ENCODE results near the gene VIP. TPM values are rescaled to one million over a fixed set of nuclear protein-coding genes. Genes with fewer than 3 reads are reported as not detected.
"Not testable (repeated sequence)": the region's sequence is repeated elsewhere in the genome, so short reads cannot be mapped to it uniquely, and the experiment has no call there.

Gene VIP
- total RNA-seq = 4.1 TPM

DNA sequence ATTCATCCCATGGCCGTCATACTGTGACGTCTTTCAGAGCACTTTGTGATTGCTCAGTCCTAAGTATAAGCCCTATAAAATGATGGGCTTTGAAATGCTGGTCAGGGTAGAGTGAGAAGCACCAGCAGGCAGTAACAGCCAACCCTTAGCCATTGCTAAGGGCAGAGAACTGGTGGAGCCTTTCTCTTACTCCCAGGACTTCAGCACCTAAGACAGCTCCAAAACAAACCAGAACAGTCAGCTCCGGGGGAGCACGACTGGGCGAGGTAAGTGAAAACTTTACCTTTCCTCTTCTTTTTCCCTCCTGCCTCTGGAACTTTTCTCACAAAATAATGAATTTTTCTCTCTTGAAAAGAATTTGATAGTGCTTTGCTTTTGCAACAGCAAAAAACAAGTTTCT lies at the start of gene VIP:
VIP (plus strand) TSS at position 104 of the 400 bp plus-strand sequence. CDS start 1,381 bp downstream, outside the sequence.
- FAIRE-seq (no peak), DNase-seq (ENCODE audit: low spot score in 2 of 2) (no peak)

DNA sequence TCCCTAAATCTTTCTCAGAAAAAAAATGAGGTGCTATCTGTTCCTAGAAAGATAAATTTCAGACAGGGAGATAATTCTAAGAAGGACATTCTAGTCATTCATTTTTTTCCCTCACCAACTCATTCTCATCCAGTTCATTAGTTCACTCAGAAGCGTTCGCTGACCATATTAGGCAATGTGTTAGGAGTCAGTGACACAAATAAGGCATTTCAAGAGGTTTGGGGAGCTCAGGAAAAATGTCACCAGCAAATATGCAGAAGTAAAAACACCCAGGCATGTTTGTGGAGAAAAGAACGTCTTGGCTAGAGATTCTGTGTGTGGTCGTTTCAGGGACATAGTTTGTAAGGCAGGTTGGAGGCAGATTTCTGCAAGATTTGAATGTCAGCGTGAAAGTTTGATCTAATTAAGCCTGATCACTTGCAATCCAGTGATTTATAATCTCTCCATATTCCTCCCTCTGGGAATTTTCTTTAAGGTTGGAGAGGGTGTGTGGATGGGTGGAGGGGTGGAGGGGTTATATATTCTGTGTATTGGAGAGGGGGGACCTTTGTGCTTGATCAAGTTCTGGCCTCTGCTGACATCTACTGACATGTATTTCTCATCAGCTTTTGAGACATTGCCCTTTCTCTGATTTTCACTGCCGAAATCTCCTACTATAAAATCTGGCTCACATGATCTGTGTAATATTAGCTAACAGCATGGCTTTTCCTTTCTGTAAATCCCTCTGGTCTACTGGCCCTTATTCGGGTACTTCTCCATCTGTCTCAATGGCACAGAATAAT lies 49.3 kb upstream of the VIP start:
- FAIRE-seq (no peak), DNase-seq (ENCODE audit: low spot score in 2 of 2) (no peak)

DNA sequence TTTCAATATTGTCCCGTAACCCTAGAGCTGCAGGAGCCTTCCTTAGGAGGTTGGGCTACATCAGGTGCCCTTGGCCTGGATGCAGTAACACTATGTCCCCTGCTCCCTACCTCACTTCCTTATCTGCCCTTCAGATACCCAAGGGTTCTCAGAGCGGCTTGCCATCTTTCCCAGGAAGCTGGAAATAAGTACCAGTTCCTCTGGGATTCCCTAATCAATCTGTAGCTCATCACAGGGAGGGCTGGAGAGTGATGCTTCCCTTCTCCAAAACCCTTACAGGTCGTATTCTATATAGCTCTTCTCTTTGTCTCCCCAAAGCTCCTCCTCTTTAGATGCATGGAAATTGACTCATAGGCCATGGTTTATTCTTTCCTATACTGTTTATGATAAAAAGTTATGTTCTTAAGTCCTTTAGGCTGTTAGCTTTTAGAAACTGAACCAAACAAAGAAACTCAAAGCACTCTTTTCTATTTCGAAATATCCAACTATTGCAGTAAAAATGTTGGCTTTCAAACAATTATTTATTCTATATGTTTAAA lies 48.7 kb upstream of the VIP start:
- no peak for FAIRE-seq
- DNase-seq (ENCODE audit: low spot score in 2 of 2) = no peak

DNA sequence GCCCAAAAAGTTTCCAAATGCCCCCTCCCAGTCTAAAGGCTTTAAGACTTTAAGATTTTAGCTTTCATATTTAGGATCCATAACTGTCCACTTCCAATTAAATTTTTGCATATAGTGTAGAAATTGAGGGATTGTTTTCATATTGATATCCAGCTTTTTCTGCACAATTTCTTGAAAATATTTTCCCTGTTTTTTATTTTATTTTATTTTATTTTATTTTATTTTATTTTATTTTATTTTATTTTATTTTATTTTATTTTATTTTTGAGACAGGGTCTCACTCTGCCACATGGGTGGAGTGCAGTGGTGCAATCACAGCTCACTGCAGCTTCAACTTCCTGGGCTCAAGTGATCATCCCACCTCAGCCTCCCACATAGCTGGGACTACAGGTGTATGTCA lies 46.8 kb upstream of the VIP start:
- not testable (repeated sequence) for FAIRE-seq; DNase-seq (ENCODE audit: low spot score in 2 of 2)

DNA sequence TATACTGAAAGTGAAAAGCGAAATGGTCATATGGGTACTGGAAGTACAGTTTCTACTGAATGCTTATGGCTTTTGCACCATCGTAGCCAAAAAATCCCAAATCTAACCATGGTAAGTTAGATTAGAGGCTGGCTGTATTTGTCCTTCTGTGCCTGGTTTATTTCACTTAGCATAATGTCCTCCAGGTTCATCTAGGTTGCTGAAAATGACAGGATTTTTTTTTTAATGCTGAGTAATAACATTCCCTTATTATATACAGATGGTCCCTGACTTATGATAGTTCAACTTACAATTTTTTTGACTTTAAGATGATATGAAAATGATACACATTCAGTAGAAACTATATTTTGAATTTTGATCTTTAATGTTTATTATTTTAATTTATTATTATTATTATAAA lies 45.3 kb upstream of the VIP start:
- FAIRE-seq (no peak), DNase-seq (ENCODE audit: low spot score in 2 of 2) (no peak)

DNA sequence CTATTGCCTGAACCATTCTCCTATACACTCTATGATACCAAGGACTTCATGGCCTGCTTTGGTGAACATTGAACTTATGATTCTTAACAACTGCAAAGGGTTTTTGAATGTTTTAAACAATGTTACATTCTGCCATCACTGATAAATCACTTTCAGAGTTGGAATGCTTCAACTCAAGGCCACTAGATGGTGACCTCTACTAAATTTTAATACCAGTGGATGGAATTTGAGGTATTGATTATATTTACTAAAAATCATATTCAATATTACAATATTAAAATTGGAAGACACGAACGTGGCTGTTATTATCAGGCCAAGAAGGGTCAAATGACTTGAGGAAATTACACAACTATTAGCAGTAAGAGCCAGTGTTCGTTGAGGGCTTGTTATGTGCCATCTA lies 34.3 kb upstream of the VIP start:
- FAIRE-seq (no peak), DNase-seq (ENCODE audit: low spot score in 2 of 2) (no peak)

DNA sequence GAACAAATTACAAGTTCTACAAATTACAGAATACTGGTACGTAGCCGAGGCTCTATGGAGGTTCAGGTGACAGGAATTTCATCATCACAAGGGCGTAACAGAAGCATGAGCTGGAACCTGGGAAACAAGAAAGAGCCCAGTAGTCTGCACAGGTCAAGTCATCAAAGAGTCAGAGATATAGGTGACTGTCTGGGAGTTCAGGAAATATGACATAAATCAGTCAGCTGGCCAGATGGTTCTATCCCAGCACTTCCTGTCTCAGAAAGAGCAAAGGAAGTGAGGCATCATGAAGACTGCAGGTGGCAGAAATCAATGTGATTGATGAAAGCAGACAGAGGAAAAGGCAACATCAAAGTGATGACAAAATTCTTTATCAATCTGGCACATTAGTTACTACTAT lies 29.6 kb upstream of the VIP start:
- DNase-seq (ENCODE audit: low spot score in 2 of 2) = no peak
- FAIRE-seq = no peak

DNA sequence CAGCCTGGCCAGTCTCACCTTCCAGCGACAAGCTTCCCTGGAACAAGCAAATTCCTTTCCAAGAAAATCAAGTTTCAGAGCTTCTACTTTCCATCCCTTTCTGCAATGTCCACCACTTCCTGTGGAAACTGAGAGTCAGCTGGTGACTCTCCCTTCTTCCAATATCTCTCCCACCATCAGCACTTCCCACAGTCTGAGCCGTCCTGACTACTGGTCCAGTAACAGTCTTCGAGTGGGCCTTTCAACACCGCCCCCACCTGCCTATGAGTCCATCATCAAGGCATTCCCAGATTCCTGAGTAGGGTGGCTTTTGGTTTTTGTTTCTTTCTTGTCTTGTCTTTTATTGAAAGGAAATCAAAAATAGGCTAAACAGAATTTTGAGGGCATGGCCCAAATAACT lies 28.6 kb upstream of the VIP start:
- FAIRE-seq = no peak

DNA sequence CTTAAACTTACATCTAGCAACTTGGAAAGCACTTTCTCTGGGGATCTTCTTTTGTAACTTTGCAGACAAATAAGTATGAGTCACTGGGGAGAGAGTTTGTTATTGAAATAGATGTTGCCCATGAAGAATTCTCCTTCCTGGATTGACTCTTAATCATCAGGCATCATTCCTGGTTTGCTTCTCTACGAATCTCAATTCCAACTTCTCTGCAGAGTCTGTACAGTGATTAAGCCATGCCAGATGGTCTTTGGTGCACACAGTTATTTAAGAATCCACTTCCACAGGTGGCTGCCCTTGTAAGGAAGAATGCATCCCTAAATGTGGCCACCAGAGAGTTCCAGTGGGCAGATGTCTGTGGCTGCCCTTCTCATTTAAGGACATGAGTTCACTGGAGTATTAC lies 27.2 kb upstream of the VIP start:
- FAIRE-seq (no peak), DNase-seq (ENCODE audit: low spot score in 2 of 2) (no peak)

More for the DNA sequence above, 28.6 kb upstream of the VIP start:
- DNase-seq (ENCODE audit: low spot score in 2 of 2) = no peak

DNA sequence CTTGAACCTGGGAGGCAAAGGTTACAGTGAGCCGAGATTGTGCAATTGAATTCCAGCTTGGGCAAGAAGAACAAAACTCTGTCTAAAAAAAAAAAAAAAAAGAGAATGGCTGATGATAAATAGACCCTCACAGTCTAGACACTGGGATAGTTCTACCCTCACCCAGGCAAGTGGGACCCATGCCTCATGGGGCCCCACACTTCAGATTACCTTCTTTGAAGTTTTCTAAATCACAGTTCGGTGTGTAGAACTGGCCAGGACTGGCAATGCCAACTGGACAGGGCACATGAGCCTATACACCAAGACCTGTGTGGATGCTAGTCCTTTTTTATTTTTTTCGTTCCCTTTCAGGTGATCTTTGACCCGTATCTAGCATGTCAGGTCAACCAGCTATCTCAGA lies 24.3 kb upstream of the VIP start:
- DNase-seq (ENCODE audit: low spot score in 2 of 2) (no peak), FAIRE-seq (no peak)

DNA sequence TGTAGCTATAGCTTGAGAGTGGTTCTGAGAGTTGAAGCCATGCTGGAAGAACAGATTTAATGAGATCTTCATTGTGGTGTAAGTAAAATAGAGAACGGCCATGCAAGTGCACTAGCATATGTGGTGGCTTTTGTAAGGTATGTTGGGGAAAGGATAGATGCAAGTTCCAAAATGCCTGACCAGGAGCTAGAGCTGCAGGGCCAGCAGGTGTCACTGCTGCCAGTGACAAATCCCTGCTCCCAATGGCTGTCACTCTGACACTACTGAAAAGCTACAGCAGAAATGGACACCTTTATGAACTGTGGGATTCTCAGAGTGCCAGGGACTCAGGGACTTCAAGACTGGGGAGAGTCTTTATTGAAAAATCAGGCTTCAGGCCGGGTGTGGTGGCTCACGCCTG lies 23.1 kb upstream of the VIP start:
- FAIRE-seq = no peak

DNA sequence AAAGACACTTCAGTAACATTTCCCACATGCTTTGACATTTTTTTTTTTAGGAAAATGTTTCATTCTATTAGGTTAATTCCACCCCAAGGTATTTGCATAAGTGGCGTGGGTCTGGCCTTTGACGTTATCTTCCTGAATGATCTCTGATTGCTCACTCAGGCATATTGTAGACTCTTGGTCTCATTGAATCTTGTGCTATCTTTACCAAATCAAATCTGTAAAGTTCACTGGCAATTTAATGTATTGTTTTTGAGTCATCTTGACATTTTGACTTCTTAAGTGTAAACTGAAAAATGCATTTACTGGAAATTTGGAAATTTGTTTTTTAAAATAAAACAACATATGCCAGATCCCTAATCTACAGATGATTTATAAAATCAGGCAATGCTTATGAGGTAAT lies 16.0 kb upstream of the VIP start:
- no peak for DNase-seq (ENCODE audit: low spot score in 2 of 2)
- FAIRE-seq = no peak

More for the DNA sequence above, 23.1 kb upstream of the VIP start:
- no peak for DNase-seq (ENCODE audit: low spot score in 2 of 2)

DNA sequence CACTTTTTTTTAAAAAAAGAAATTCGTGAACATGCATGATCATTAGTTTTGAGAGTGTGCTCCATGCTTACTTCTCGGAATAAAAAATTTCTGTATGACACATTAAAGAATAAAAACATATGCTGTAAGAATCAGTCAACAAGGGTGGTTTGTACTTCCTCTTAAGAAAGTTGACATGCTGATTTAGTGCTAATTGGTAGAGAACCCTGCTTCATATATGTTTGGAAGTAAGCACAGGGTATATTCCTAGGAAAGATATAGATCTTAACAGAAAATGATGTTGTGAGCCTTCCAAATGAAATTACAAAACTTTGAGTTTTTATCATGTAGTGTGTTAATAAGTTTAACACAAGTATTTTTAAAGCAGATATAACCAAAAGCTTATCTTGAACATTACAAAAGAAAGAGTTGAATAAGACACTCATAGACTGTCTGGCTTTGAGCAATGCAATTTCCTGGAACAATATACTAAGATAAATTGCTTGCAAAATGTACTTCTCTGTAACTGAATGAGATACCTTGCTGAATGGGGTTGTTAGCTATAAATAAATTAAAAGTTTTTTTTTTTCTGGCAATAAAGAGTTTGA lies 13.8 kb upstream of the VIP start:
- DNase-seq (ENCODE audit: low spot score in 2 of 2) = no peak
- FAIRE-seq = no peak

DNA sequence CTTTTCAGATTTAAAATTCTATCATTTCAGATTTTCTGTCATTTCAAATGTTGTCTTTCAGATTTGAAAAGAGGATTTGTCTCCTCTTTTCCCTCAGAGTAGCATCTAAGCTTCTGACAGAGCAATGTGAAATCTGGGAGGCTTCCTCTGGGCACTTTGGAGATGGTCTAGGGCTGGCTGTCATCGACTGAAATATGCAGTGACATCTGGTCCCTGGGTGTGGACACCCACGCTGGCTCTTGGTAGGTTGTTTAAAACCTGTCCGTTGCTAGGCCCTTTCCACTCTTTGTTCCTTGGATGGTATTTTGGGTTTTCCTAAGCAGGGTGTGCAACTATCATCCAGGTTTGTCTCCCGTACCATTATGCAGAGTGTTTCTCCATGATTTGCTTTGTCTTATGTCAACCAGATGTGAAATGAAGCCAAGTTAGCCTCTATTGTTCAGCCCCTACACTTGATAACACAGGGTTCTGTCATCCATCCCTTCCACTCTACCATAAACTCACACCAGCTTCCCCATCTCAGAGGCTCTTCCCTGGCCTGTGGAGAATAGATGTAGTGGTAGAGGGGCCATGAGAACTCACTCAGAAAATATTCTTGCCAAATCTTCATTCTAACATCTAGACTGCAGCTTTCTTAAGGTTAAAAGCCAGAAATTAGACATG lies 5.0 kb upstream of the VIP start:
- DNase-seq (ENCODE audit: low spot score in 2 of 2) (no peak), FAIRE-seq (no peak)

DNA sequence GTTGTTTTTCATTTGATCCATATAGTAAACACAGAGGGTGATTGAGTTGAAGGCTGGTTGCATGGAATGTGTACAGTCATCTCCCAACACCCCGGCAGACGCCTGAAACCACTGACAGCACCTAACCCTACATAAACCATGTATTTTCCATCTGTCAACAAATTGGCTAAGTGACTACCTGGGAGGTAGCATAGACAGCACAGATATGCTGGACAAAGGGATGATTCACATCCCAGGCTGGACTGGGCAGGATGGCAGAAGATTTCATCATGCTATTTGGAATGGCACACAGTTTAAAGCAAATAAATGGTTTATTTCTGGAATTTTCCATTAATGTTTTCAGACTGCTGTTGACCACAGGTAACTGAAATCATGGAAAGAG lies 4.4 kb upstream of the VIP start:
- no peak for FAIRE-seq
- no peak for DNase-seq (ENCODE audit: low spot score in 2 of 2)

DNA sequence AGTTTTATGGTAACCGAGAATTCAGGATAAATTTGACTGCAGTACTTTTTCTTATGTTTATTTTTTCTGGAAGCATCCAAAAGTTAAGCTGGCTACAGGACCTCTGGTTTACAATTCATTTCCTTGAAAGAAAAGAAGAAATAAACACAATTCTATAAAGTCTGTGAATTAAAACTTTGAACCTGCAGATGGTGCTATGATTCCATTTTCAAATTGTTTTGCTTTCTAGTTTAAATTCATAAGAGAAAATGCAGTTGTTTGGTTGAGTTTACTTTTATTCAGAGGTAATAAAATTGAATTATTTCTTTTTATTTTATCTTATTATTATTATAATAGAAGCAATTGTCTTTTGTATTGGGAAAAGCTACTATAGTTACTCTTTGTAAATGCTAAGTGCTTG lies 1.8 kb upstream of the VIP start:
- FAIRE-seq = peak; percentile 91

DNA sequence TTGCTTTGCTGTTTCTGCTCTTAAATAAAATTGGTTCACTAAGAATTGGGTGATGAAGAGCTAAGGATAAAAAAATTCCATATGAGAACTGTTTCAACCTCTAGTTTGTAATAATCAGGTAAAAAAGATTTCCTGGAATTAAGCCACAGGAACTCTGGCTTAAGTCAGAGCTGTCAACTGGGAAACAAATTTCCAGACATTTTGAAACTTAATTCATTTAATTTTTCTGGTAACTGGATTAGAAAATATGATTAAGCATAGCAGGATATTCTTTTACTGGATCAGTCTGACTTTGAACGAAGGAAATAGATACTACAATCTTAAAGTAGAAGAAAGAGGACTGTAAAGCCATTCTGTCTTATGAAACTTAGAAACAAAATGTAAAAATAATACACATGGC lies 1.3 kb upstream of the VIP start:
- no peak for DNase-seq (ENCODE audit: low spot score in 2 of 2)
- no peak for FAIRE-seq

More for the DNA sequence above, 1.8 kb upstream of the VIP start:
- DNase-seq (ENCODE audit: low spot score in 2 of 2) = no peak

DNA sequence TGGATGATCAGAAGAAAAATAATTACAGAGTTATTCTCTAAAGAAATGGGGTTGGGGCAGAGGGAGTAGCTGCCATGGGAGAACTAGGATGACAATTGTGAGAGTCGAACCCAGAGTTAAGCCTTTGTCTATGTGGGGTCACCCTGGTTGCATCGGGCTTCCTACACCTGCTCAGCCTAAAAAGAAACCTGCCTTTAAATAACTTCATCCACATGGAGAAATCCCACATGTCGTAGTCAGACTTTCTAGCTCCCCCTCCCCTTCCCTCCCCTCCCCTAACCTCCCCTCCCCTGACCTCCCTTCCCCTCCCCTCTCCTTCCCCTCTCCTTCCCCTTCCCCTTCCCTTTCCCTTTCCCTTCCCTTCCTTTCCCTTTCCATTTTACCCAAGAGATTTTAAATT lies 14.7 kb downstream of the VIP start:
- FAIRE-seq (no peak), DNase-seq (ENCODE audit: low spot score in 2 of 2) (no peak)

DNA sequence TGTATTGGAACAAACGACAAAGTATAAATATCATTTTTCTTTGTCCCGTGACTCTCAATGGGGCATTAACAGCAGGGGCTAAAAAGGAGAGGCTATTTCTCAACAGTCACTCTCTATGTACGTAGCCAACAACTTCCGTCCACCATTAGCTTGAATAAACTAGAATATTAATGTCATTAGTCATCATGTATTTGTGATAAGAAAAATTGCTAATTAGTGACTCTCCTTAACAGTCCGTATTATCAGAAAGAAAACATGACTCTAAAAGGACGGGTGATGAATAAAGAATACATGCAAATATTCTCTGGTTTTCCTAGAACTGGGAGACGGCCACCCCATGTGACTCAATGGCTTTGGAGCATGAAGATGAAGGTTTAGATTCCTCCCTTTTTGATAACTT lies 18.6 kb downstream of the VIP start:
- FAIRE-seq = no peak

DNA sequence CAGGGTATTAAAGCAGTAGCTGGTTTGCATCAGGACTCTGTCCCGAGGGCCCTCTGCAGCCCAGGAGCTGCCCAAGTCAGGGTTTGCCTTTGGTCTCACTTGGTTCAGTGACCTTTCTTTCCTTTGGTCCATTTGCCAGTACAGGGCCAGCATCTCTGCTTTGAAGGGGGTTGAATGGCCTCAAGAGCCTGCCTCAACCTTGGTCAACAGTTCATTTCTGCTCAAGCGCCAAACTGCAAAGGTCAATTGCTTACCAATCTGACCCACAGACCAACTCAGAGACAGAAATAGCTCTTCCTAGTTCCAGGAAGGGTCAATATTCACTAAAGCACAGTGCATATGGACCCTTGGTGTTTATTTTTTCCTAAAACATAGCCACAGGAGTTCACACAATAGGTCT lies 19.4 kb downstream of the VIP start:
- DNase-seq (ENCODE audit: low spot score in 2 of 2) (no peak), FAIRE-seq (no peak)

More for the DNA sequence above, 18.6 kb downstream of the VIP start:
- no peak for DNase-seq (ENCODE audit: low spot score in 2 of 2)

DNA sequence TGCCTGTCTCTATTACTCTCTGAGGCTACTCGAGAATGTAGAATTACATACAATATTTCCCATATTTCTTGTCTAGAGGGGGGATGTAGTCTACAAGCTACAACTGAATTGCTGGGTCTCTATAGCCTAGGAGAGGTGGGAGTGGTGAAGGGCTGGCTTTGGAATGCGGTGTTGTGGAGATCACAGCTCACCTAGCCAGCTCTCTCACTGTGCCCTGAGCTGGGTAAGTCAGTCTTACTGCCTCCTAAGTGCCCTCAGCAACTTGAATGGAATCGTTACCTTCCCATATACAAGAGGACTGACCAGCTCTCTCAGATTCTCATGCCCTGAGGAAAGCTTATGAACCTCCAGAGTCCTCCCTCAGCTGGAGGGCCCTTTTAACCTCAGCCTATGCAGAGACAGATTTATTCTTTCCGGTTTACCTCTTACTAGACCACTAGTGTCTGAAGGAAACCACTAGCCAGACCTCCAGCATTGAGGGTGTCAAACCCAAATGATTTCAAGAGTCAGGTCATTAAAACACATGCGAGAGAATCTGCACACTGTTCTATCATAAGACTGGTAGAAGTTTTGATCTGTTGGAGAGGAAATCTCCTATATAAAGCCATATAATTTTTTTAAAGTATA lies 20.6 kb downstream of the VIP start:
- FAIRE-seq (no peak), DNase-seq (ENCODE audit: low spot score in 2 of 2) (no peak)
